K562 (cell line): Measurements from ENCODE around the gene C6orf89. TPM values are rescaled to one million over a fixed set of nuclear protein-coding genes. Genes with fewer than 3 reads are reported as not detected.

Experiments used
- E2F6 ChIP-seq, 2 experiments: IDR thresholded peaks; 2 replicates each; pipeline ENCODE4 v1.6.1; 2011; ENCODE audit warnings: borderline replicate concordance in 1 of 2, control low read depth in 1 of 2, low read depth in 1 of 2, low read length in 1 of 2, mild to moderate bottlenecking in 1 of 2, mixed read lengths in 1 of 2, moderate library complexity in 1 of 2; ENCODE audit not compliant: insufficient read depth in 1 of 2, insufficient read length in 1 of 2, poor library complexity in 1 of 2, severe bottlenecking in 1 of 2; ENCODE audit errors: extremely low read depth in 1 of 2
- HINFP ChIP-seq: fragments of 450-650 bp; conservative IDR thresholded peaks from 2 replicates; pipeline ENCODE4 v1.6.1; 2016; ENCODE audit warnings: missing genetic modification characterization, low read depth, mild to moderate bottlenecking, control low read depth, missing compliant biosample characterization
- POLR3G ChIP-seq: IDR thresholded peaks from 2 replicates; pipeline ENCODE4 v1.6.1; 2011; ENCODE audit not compliant: insufficient read length, insufficient replicate concordance; ENCODE audit errors: extremely low read depth
- STAG1 ChIP-seq: sonication (generic); formaldehyde crosslinking; IDR thresholded peaks from 2 replicates; pipeline ENCODE4 v1.5.0; 2020; ENCODE audit warnings: missing genetic modification reagents, borderline replicate concordance
- TFE3 ChIP-seq: fragments of 450-650 bp; formaldehyde crosslinking; IDR thresholded peaks from 2 replicates; pipeline ENCODE4 v1.4.0; 2020; ENCODE audit warnings: mild to moderate bottlenecking, mixed read lengths
- ZNF408 ChIP-seq: fragments of 250-450 bp; sonication (Bioruptor Pico); IDR thresholded peaks from 2 replicates; pipeline ENCODE4 v1.4.0; 2020; ENCODE audit warnings: low read depth, mild to moderate bottlenecking, moderate library complexity
- polyA plus RNA-seq, 8 experiments: library from polyadenylated mRNA; depleted of rRNA in 4 of 8; stranded (reverse) in 5 of 8; unstranded in 3 of 8; fragments of >200 nt; fragmentation: Nextera tagmentation in 2 of 8; fragmentation: Illumina TruSeq in 1 of 8; extraction: Ambion mirVana in 2 of 8; extraction: Trizol in 1 of 8; gene quantifications; 2 replicates each; pipeline versions ENCODE4 v1.2.1 to v1.2.3, GENCODE V29; 2011 to 2014; ENCODE audit warnings: inconsistent platforms in 1 of 8, missing spikeins in 1 of 8
- total RNA-seq, 7 experiments: library from RNA; depleted of rRNA in 6 of 7; stranded (reverse); fragments of >200 nt in 6 of 7; fragmentation: Illumina TruSeq in 2 of 7; extraction: Trizol in 2 of 7; gene quantifications; 2 replicates each; pipeline versions ENCODE4 v1.2.1 to v1.2.3, GENCODE V29; 2011 to 2021; ENCODE audit warnings: low replicate concordance in 1 of 7

Gene C6orf89
- total and polyA plus RNA-seq, 9 of the 15 experiments (the other 6 are each of a cell fraction or from before 2014, with no cell fraction given), result 35.2 to 111 (median 58.5) TPM

- no peak for TF ChIP-seq STAG1 (CRISPR knock-in tag)
- TF ChIP-seq HINFP (tag), result no peak
- no peak for TF ChIP-seq POLR3G
- TF ChIP-seq TFE3, result no peak
- no peak for TF ChIP-seq E2F6 (IDR thresholded peaks at IDR 0.05; ENCODE audit: borderline replicate concordance in 1 of 2, extremely low read depth in 1 of 2, insufficient read depth in 1 of 2, insufficient read length in 1 of 2, low read depth in 1 of 2, low read length in 1 of 2, poor library complexity in 1 of 2, severe bottlenecking in 1 of 2)
- TF ChIP-seq ZNF408 (CRISPR knock-in tag), result no peak
- TF ChIP-seq, all 486 proteins: peak for 0
These were observed 40.5 kb upstream of the C6orf89 start (continued) for GRCh38 chr6:36845233-36845632.
